Activated CD8-positive, alpha-beta memory T cell treated with anti-CD3 and anti-CD28 coated beads for 24 hours (primary cell): Measurements from ENCODE around the gene TRMU.
"Not testable (repeated sequence)": the region's sequence is repeated elsewhere in the genome, so short reads cannot be mapped to it uniquely, and the experiment has no call there.

ENCODE experiments used
- DNase-seq: peaks from one replicate; pipeline ENCODE4 v3.0.0-alpha.2; 2020

The TRMU gene

GRCh38 chr22:46390652-46391301, 55.3 kb downstream of the TRMU start:
- no peak for DNase-seq

GRCh38 chr22:46391486-46392136, 56.1 kb downstream of the TRMU start:
- DNase-seq = no peak

- no peak for DNase-seq
Observed at GRCh38 chr22:46392137-46392844, 56.8 kb downstream of the TRMU start.

DNA sequence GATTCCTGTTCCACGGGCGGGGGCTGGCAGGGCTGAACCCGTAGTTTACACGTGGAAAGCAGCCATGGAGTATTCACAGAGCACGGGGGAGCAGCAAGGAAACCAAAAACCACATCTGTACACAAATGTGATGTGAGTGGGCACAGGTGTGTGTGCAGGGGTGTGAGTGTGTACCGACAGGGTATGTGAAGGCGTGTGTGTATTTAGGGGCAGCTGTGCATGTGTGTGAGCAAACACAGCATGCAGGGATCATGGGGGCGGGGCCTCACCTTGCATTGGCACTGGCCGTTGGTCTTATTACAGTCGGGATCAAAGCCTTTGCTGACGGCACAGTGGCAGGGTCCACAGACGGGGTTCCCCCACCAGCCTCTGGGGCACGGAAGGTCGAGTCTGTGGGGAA, 58.4 kb downstream of the TRMU start:
- DNase-seq = no peak

GRCh38 chr22:46394622-46395021, 59.1 kb downstream of the TRMU start:
- DNase-seq = no peak

GRCh38 chr22:46395145-46395544, 59.6 kb downstream of the TRMU start:
- no peak for DNase-seq

DNA sequence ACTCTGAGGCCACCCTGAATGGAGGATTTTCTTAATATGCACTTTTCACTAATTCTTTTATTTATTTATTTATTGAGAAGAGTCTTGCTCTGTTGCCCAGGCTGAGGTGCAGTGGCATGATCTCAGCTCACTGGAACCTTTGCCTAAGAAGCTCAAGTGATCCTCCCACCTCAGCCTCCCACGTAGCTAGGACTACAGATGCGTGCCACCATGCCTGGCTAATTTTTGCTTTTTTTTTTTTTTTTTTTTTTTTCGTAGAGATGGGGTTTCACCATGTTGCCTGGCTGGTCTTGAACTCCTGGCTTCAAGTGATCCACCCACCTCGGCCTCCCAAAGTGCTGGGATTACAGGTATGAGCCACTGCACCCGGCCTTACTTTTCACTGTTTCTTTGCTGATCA, 61.5 kb downstream of the TRMU start:
- not testable (repeated sequence) for DNase-seq

DNA sequence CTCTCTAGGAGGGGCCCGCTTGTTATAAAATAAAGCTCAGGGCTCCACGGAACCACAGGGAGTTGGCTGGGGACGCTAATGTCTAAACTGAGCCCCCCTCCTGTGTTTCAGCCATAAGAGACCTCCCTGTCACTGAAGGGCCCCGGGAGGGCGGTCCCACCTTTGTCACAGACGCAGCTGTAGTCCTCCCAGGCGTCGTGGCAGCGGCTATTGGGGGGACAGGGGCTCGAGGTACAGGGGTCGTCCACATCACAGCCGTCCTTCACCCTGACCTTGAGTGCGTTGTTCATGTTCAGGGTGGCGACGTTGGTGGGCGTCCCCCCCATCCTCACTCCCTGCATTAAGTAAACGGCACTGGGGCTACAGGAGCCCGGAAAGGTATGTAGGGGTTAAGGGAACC, 62.0 kb downstream of the TRMU start:
- no peak for DNase-seq

DNA sequence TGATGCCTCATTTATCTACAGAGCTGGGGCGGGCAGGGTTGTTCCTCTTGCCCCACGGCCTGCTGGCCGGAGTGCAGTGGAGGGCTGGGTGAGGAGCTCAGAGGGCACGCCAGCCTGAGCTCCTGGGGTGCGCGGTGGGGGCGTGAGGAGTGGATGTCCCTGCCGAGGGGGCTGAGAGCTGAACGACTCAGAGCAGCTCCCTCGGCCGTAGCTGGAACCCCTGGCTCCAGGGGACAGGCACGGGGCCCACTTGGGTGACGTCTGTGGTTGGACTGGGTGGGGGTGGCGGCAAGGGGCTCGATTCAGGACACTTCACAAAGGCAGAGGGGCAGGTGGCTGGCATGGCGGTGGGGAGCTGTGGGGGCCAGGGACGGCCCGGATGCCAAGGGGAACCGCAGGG, 62.4 kb downstream of the TRMU start:
- no peak for DNase-seq

- DNase-seq = no peak
Observed at GRCh38 chr22:46399251-46400024, 63.9 kb downstream of the TRMU start.

DNA sequence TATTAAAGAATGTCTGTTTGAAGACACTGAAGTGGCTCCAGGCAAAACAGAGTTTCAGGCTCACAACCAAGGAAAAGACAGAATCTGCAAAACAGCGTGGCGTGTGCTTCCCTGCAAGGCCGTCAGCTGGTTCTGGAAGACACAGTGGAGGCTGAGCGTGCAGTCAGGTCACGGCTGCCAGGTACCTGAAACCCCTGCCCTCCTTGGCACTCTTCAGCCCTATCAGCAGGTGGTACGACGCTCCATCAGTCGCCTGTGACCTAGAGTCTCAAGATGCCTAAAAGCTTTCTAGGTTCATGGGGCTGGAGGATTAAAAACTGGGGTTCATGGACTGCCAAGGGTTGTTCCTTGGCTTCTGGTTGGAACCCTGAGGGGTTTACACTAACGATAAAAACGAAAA, 65.9 kb downstream of the TRMU start:
- no peak for DNase-seq

- no peak for DNase-seq
Observed at GRCh38 chr22:46402505-46402904, 67.0 kb downstream of the TRMU start.

DNA sequence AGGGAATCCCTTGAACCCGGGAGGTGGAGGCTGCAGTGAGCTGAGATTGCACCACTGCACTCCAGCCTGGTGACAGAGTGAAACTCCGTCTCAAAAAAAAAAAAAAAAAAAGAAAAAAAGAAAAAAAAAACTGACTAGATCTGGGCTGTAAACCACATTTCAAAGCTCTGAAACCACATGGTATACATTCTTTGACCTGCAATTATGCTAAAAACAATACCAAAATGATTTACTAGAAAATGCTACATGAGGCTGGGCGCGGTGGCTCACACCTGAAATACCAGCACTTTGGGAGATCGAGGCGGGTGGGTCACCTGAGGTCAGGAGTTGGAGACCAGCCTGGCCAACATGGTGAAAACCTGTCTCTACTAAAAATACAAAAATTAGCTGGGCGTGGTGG, 68.4 kb downstream of the TRMU start:
- DNase-seq = not testable (repeated sequence)

DNA sequence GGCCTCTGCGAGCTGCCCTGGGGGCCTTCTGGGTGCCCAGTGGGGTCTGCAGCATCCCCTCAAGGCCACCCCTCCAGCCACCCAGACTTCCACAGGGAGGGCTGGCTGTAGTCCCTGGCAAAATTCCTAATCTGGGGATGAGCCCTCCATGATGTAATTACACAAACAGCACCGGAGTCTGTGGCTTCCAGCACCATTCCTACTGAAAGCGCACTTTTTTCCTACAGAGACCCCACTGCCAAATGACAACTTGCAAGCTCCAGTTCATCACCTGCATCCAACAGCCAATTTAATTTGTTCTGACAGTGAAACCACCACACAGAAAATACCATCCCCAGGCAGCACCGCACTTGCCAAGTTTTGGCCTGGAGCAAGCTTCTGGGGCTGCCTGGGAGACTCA, 70.4 kb downstream of the TRMU start:
- no peak for DNase-seq

DNA sequence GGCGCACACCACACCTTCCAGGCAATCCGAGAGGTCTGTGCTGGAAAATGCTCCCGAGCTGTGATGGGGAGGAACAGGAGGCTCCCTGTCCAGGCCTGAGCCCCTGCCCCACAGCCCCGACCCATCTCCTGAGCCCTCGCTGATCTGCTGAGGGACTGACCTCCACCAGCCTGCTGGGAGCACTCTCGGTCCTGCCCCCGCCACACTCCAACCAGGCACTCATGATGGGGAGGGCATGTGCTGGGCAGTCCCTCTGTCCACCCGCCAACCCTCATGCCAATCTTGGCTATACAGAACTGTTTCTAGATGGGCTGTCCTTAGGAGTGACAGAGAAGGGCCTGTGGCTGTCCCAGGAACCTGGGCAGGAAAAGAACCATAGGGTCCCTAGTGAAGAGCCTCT, 70.8 kb downstream of the TRMU start:
- DNase-seq = no peak

GRCh38 chr22:46406791-46407190, 71.3 kb downstream of the TRMU start:
- DNase-seq = no peak
